Endothelial cell of umbilical vein (primary cell): Measurements from ENCODE around the gene TNIP1. TPM values are rescaled to one million over a fixed set of nuclear protein-coding genes. Genes with fewer than 3 reads are reported as not detected.

ENCODE experiments used
- BruUV-seq: library from RNA; stranded (reverse); fragments of 400-500 nt; replicated peaks from 2 replicates; lab custom pipeline; 2021; lab: Mats Ljungman, UMichigan
- CTCF ChIA-PET: fragments of 300-600, 350-600 bp; sonication (Branson Sonifier 250); formaldehyde crosslinking; loops from one replicate; lab custom pipeline; 2021; ENCODE audit warnings: antibody characterized with exemption, inconsistent platforms; lab: Charles Lee
- POLR2A ChIA-PET: fragments of 300-600, 350-600 bp; sonication (Branson Sonifier 250); formaldehyde crosslinking; loops from one replicate; lab custom pipeline; 2021; ENCODE audit warnings: antibody characterized with exemption, inconsistent platforms; lab: Charles Lee
- DNase-seq: peaks from one replicate; pipeline ENCODE4 v3.0.0-alpha.2; 2011; ENCODE audit warnings: low read depth, low spot score
- FAIRE-seq: peaks from 2 replicates; lab custom pipeline; 2011; peaks lifted over from hg19 to GRCh38; lab: Jason Lieb, UNC
- H2AFZ ChIP-seq: 2 replicates; pipeline ENCODE4 v1.6.0; 2012; ENCODE audit warnings: low read depth, low read length, control low read depth, inconsistent platforms
- H3K27ac ChIP-seq: 2 replicates; pipeline ENCODE4 v1.5.1; 2011; ENCODE audit warnings: low read depth, mild to moderate bottlenecking, control low read depth, low read length, moderate library complexity; ENCODE audit not compliant: insufficient read depth
- H3K27me3 ChIP-seq, 2 experiments: 2 replicates each; pipeline versions ENCODE4 v1.6.0 to v1.6.1; 2011; ENCODE audit warnings: low read length in 2 of 2, mixed read lengths in 1 of 2; ENCODE audit not compliant: control insufficient read depth in 2 of 2, insufficient read depth in 2 of 2
- H3K36me3 ChIP-seq, 2 experiments: 2 replicates in 1 of 2; 3 replicates in 1 of 2; pipeline ENCODE4 v1.5.1; 2011; ENCODE audit warnings: low read length in 2 of 2, mild to moderate bottlenecking in 1 of 2, moderate library complexity in 1 of 2; ENCODE audit not compliant: control insufficient read depth in 2 of 2, insufficient read depth in 2 of 2; ENCODE audit errors: extremely low read depth in 1 of 2
- H3K4me1 ChIP-seq: 3 replicates; pipeline ENCODE4 v1.5.1; 2011; ENCODE audit warnings: mild to moderate bottlenecking, low read length; ENCODE audit not compliant: control insufficient read depth, insufficient read depth; ENCODE audit errors: extremely low read depth
- H3K4me2 ChIP-seq: 2 replicates; pipeline ENCODE4 v1.6.1; 2011; ENCODE audit warnings: low read length, control low read depth, mixed read lengths; ENCODE audit not compliant: insufficient read depth
- H3K4me3 ChIP-seq, 3 experiments: fragments of 200-600 bp in 1 of 3; sonication (generic), shearing (Covaris generic) in 1 of 3; replicated peaks in 1 of 3; 2 replicates each; pipeline ENCODE4 v1.5.1; 2011 to 2016; ENCODE audit warnings: control low read depth in 3 of 3, low read length in 3 of 3, mild to moderate bottlenecking in 2 of 3, inconsistent platforms in 1 of 3, low read depth in 1 of 3, moderate library complexity in 1 of 3; ENCODE audit not compliant: insufficient read depth in 1 of 3
- H3K79me2 ChIP-seq: 2 replicates; pipeline ENCODE4 v1.6.0; 2012; ENCODE audit warnings: low read length, inconsistent platforms; ENCODE audit not compliant: control insufficient read depth, insufficient read depth
- H3K9ac ChIP-seq: replicated peaks from 2 replicates; pipeline ENCODE3; 2011; ENCODE audit warnings: low read length, control low read depth; ENCODE audit not compliant: insufficient read depth; ENCODE audit errors: extremely low read depth
- H3K9me1 ChIP-seq: replicated peaks from 3 replicates; pipeline ENCODE4 v1.6.0; 2011; ENCODE audit warnings: mild to moderate bottlenecking, low read length; ENCODE audit not compliant: control insufficient read depth, insufficient read depth; ENCODE audit errors: extremely low read depth
- H3K9me3 ChIP-seq: replicated peaks from 2 replicates; pipeline ENCODE4 v1.5.1; 2012; ENCODE audit warnings: low read length, inconsistent platforms; ENCODE audit not compliant: control insufficient read depth, insufficient read depth
- H4K20me1 ChIP-seq: replicated peaks from 2 replicates; pipeline ENCODE3; 2011; ENCODE audit warnings: mild to moderate bottlenecking, low read length; ENCODE audit not compliant: control insufficient read depth, insufficient read depth; ENCODE audit errors: extremely low read depth
- CTCF ChIP-seq, 2 donors: IDR thresholded peaks; 1 replicate in 1 of 2; 2 replicates in 1 of 2; pipeline ENCODE4 v1.5.1; 2011; ENCODE audit warnings: low read length in 2 of 2, mild to moderate bottlenecking in 2 of 2, moderate library complexity in 2 of 2, control low read depth in 1 of 2, inconsistent platforms in 1 of 2, low read depth in 1 of 2; ENCODE audit not compliant: insufficient read depth in 1 of 2; ENCODE audit errors: extremely low read depth in 1 of 2
- EZH2 ChIP-seq: IDR thresholded peaks from 2 replicates; pipeline ENCODE4 v1.6.1; 2012; ENCODE audit warnings: borderline replicate concordance, low read depth, mild to moderate bottlenecking, moderate library complexity, low read length, inconsistent platforms; ENCODE audit not compliant: severe bottlenecking
- FOS ChIP-seq: IDR thresholded peaks from 2 replicates; pipeline ENCODE4 v1.6.1; 2011; ENCODE audit warnings: mild to moderate bottlenecking, low read length, moderate library complexity, borderline replicate concordance; ENCODE audit not compliant: insufficient read depth
- GATA2 ChIP-seq: IDR thresholded peaks from 2 replicates; pipeline ENCODE4 v1.7.0; 2011; ENCODE audit warnings: low read depth, mild to moderate bottlenecking, moderate library complexity, mixed read lengths, low read length; ENCODE audit not compliant: insufficient read length, insufficient read depth
- JUN ChIP-seq: IDR thresholded peaks from 2 replicates; pipeline ENCODE4 v1.6.1; 2011; ENCODE audit warnings: borderline replicate concordance, low read depth; ENCODE audit not compliant: insufficient read length, insufficient read depth
- MAX ChIP-seq: IDR thresholded peaks from 2 replicates; pipeline ENCODE4 v1.6.1; 2011; ENCODE audit not compliant: insufficient read depth, insufficient read length
- MYC ChIP-seq: IDR thresholded peaks from one replicate; pipeline ENCODE4 v1.6.1; 2011; ENCODE audit warnings: mild to moderate bottlenecking, low read depth, low read length
- POLR2A ChIP-seq: IDR thresholded peaks from 2 replicates; pipeline ENCODE4 v1.6.1; 2012; ENCODE audit warnings: low read depth, mild to moderate bottlenecking, control low read depth, low read length
- POLR2AphosphoS5 ChIP-seq: IDR thresholded peaks from 2 replicates; pipeline ENCODE4 v1.6.1; 2012; ENCODE audit warnings: low read depth, mild to moderate bottlenecking, control low read depth, low read length, moderate library complexity; ENCODE audit not compliant: insufficient read depth
- dilution Hi-C: fragments of 300-500 bp; cut with MboI; formaldehyde crosslinking; loops from one replicate; pipeline ENCODE4 v1.15.0; 2019; ENCODE audit warnings: low sequenced_read_pairs; ENCODE audit not compliant: extremely low pct_ligation_motif_present
- intact Hi-C: fragments of 100-400 bp; cut with micrococcal nuclease; formaldehyde crosslinking; loops from one replicate; pipeline ENCODE4 v1.10.0; 2022
- polyA plus RNA-seq, 4 experiments: library from polyadenylated mRNA; depleted of rRNA in 3 of 4; stranded (reverse) in 3 of 4; unstranded in 1 of 4; fragments of >200 nt; gene quantifications; 2 replicates each; pipeline versions ENCODE4 v1.2.1 to v1.2.3, GENCODE V29; 2011 to 2012; ENCODE audit warnings: missing spikeins in 1 of 4
- total RNA-seq: library from RNA; stranded (reverse); gene quantifications from 2 replicates; pipeline ENCODE4 v1.2.3, GENCODE V29; 2021

Gene TNIP1
- total and polyA plus RNA-seq, 2 donors (not counting 3 experiments of a cell fraction or from before 2014, with no cell fraction given) = 43.0 to 96.8 TPM

- CTCF ChIA-PET = interaction anchor here (1.1 to 2.2 kb wide), 2 partner anchors 11 to 107 kb away, joined by 3 to 10 read pairs; partner anchors contain the start of gene GPX3
- no peak for FAIRE-seq
These were observed 71.9 kb downstream of the TNIP1 start for GRCh38 chr5:151008906-151009305.

More at GRCh38 chr5:151008906-151009305, 71.9 kb downstream of the TNIP1 start:
- H3K27me3 ChIP-seq = peaks cover 0 to 8% of the 10 kb centered on the region in 2 experiments
- H3K4me1 ChIP-seq = no peaks in the 10 kb centered on the region
- H3K27ac ChIP-seq = no peak overlapping the region
- H3K4me2 ChIP-seq = no peak overlapping the region
- H3K9ac ChIP-seq = no peak overlapping the region
- intact Hi-C loops (no loop called here), dilution Hi-C loops (no loop called here)
- H3K36me3 ChIP-seq = no peaks in the 10 kb centered on the region
- no peak for TF ChIP-seq POLR2AphosphoS5
- TF ChIP-seq POLR2A = no peak
- TF ChIP-seq GATA2 = no peak
- no peak for TF ChIP-seq JUN
- TF ChIP-seq MAX = no peak
- no peak for TF ChIP-seq EZH2
- TF ChIP-seq CTCF (IDR thresholded peaks at IDR 0.05; ENCODE audit: extremely low read depth in 1 of 2, insufficient read depth in 1 of 2, low read depth in 1 of 2, low read length in 2 of 2) = no peak
- no peak for TF ChIP-seq MYC
- TF ChIP-seq FOS = no peak
- H3K79me2 ChIP-seq = no peaks in the 10 kb centered on the region
- DNase-seq = no peak
- no peak overlapping the region for H2AFZ ChIP-seq
- no peaks in the 10 kb centered on the region for H3K9me1 ChIP-seq
- no peak overlapping the region for H3K4me3 ChIP-seq
- POLR2A ChIA-PET = no interaction called here
- no TSS peak for BruUV-seq
- H3K9me3 ChIP-seq = no peaks in the 10 kb centered on the region
- no peaks in the 10 kb centered on the region for H4K20me1 ChIP-seq
